ENCODE data around the gene HSD17B12.
A peak's percentile ranks its signal among the peaks of the same experiment; 100 is the strongest.

HSD17B12 gene

GRCh38 chr11:43737201-43737590 is 56.7 kb downstream of the HSD17B12 start (continued):
- no peak for TF ChIP-seq PATZ1 (CRISPR knock-in tag; IDR thresholded peaks at IDR 0.05; ENCODE audit: borderline replicate concordance)
- no peak for TF ChIP-seq OSR1 (CRISPR knock-in tag; IDR thresholded peaks at IDR 0.05)
- TF ChIP-seq BACH2 (CRISPR knock-in tag; IDR thresholded peaks at IDR 0.05; ENCODE audit: borderline replicate concordance) = no peak
- TF ChIP-seq ZC3H10 (CRISPR knock-in tag; IDR thresholded peaks at IDR 0.05) = no peak
- no peak for TF ChIP-seq ZFP3 (CRISPR knock-in tag; IDR thresholded peaks at IDR 0.05)
- no peak for TF ChIP-seq CREB5 (CRISPR knock-in tag; IDR thresholded peaks at IDR 0.05; ENCODE audit: low read depth)
- no peak for TF ChIP-seq CSRNP3 (CRISPR knock-in tag; IDR thresholded peaks at IDR 0.05)
- TF ChIP-seq ESRRG (CRISPR knock-in tag; IDR thresholded peaks at IDR 0.05) = no peak

GRCh38 chr11:43738600-43739409 is 58.3 kb downstream of the HSD17B12 start:
- TF ChIP-seq SNAI2 (CRISPR knock-in tag; IDR thresholded peaks at IDR 0.05) (no peak), ZC3H10 (CRISPR knock-in tag; IDR thresholded peaks at IDR 0.05) (no peak), ZFP3 (CRISPR knock-in tag; IDR thresholded peaks at IDR 0.05) (no peak), CSDC2 (CRISPR knock-in tag; IDR thresholded peaks at IDR 0.05) (no peak), ZNF565 (CRISPR knock-in tag; conservative IDR thresholded peaks at IDR 0.05; ENCODE audit: low read depth) (no peak), ZFP30 (CRISPR knock-in tag; IDR thresholded peaks at IDR 0.05) (no peak), TCF4 (CRISPR knock-in tag; IDR thresholded peaks at IDR 0.05; ENCODE audit: borderline replicate concordance) (no peak), POU6F1 (CRISPR knock-in tag; IDR thresholded peaks at IDR 0.05; ENCODE audit: borderline replicate concordance, low read depth) (no peak), TSHZ2 (CRISPR knock-in tag; IDR thresholded peaks at IDR 0.05) (no peak), GLIS3 (CRISPR knock-in tag; IDR thresholded peaks at IDR 0.05) (no peak), CSRNP3 (CRISPR knock-in tag; IDR thresholded peaks at IDR 0.05) (no peak), RARB (CRISPR knock-in tag; IDR thresholded peaks at IDR 0.05) (no peak), ZNF8 (CRISPR knock-in tag; IDR thresholded peaks at IDR 0.05) (no peak), OSR1 (CRISPR knock-in tag; IDR thresholded peaks at IDR 0.05) (no peak), PPARA (CRISPR knock-in tag; IDR thresholded peaks at IDR 0.05; ENCODE audit: borderline replicate concordance) (no peak), TOX (CRISPR knock-in tag; IDR thresholded peaks at IDR 0.05; ENCODE audit: borderline replicate concordance) (no peak), ISL1 (CRISPR knock-in tag; IDR thresholded peaks at IDR 0.05) (no peak), PATZ1 (CRISPR knock-in tag; IDR thresholded peaks at IDR 0.05; ENCODE audit: borderline replicate concordance) (no peak), ZNF70 (CRISPR knock-in tag; IDR thresholded peaks at IDR 0.05) (no peak), BACH2 (CRISPR knock-in tag; IDR thresholded peaks at IDR 0.05; ENCODE audit: borderline replicate concordance) (no peak)
- ATAC-seq = peak; percentile 88
